ENCODE results near the gene PDCD4. TPM values are rescaled to one million over a fixed set of nuclear protein-coding genes. Genes with fewer than 3 reads are reported as not detected.
A peak's percentile ranks its signal among the peaks of the same experiment; 100 is the strongest.

The PDCD4 gene
- total and polyA plus RNA-seq, 4 donors: 14.7 to 94.4 (median 25.1) TPM

DNA sequence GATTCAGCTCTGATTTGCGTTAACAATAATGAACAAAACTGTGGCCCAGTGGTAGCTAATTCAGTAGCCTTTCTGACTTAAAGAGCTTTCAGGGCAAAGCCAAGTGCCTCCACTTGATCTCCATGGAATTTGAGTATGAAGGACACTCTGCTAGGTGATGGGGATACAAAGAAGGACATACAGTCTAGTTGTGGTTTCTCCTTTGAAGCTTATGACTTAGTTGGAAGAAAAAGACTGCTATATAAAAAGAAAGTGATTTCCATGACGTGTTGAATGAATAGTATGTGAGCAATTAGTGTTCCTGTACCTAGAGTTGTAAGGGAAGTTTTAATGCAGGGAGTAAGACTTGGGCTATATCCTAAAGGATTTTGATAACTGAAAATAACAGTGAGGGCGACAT, 8.3 kb downstream of the PDCD4 start (continued):
- no peak for TF ChIP-seq EGR1 (IDR thresholded peaks at IDR 0.05; ENCODE audit: low read depth in 2 of 2)

DNA sequence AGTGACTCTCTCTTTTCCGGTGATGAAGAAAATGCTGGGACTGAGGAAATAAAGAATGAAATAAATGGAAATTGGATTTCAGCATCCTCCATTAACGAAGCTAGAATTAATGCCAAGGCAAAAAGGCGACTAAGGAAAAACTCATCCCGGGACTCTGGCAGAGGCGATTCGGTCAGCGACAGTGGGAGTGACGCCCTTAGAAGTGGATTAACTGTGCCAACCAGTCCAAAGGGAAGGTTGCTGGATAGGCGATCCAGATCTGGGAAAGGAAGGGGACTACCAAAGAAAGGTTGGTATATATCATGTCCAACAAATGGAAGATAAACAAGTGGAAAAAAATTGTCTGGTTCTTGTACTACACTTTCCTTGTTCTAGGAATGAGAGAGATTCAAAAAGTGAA, 9.5 kb downstream of the PDCD4 start:
- Histone ChIP-seq H3K36me3 (ENCODE audit: control insufficient read depth in 4 of 4, insufficient read depth in 3 of 4, low read depth in 1 of 4, low read length in 3 of 4) (peaks cover 0 to 35% (median 15%) of the 10 kb centered on the region in 4 donors), H3K4me3 (ENCODE audit: low read depth in 1 of 3, low read length in 3 of 3) (no peak overlapping the region), H3K27me3 (ENCODE audit: control insufficient read depth in 4 of 4, insufficient read depth in 4 of 4, low read length in 3 of 4) (no peaks in the 10 kb centered on the region), H3K27ac (ENCODE audit: low read depth in 1 of 2, low read length in 2 of 2) (peak overlapping the region in 1 of 2 donors; percentile 0), H3K4me1 (ENCODE audit: control insufficient read depth in 4 of 4, insufficient read depth in 4 of 4, low read length in 3 of 4) (peaks cover 0 to 20% (median 3%) of the 10 kb centered on the region in 4 donors), H3K9me3 (ENCODE audit: control insufficient read depth in 4 of 4, low read length in 3 of 4) (no peaks in the 10 kb centered on the region), H3K9ac (ENCODE audit: low read depth in 1 of 2, low read length in 2 of 2) (no peak overlapping the region)
- DNase-seq (ENCODE audit: low spot score): no peak
- WGBS: 80% methylated on average over 9 of the region's 9 CpGs
- TF ChIP-seq GABPA (IDR thresholded peaks at IDR 0.05 in 1 of 2, conservative IDR thresholded peaks at IDR 0.05 in 1 of 2) (no peak), JUND (IDR thresholded peaks at IDR 0.05) (no peak), HNF4G (IDR thresholded peaks at IDR 0.05) (no peak), FOXA2 (IDR thresholded peaks at IDR 0.05) (no peak), YY1 (IDR thresholded peaks at IDR 0.05) (no peak), RXRA (IDR thresholded peaks at IDR 0.05) (no peak), FOXA1 (IDR thresholded peaks at IDR 0.05) (no peak), NR2F2 (IDR thresholded peaks at IDR 0.05) (no peak), TAF1 (conservative IDR thresholded peaks at IDR 0.05) (no peak), RAD21 (IDR thresholded peaks at IDR 0.05) (no peak), EGR1 (IDR thresholded peaks at IDR 0.05; ENCODE audit: low read depth in 2 of 2) (no peak), HNF4A (conservative IDR thresholded peaks at IDR 0.05) (no peak)
- TF ChIP-seq, protein P1, sequence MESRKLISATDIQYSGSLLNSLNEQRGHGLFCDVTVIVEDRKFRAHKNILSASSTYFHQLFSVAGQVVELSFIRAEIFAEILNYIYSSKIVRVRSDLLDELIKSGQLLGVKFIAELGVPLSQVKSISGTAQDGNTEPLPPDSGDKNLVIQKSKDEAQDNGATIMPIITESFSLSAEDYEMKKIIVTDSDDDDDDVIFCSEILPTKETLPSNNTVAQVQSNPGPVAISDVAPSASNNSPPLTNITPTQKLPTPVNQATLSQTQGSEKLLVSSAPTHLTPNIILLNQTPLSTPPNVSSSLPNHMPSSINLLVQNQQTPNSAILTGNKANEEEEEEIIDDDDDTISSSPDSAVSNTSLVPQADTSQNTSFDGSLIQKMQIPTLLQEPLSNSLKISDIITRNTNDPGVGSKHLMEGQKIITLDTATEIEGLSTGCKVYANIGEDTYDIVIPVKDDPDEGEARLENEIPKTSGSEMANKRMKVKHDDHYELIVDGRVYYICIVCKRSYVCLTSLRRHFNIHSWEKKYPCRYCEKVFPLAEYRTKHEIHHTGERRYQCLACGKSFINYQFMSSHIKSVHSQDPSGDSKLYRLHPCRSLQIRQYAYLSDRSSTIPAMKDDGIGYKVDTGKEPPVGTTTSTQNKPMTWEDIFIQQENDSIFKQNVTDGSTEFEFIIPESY (IDR thresholded peaks at IDR 0.05): no peak
- TF ChIP-seq, protein P2, sequence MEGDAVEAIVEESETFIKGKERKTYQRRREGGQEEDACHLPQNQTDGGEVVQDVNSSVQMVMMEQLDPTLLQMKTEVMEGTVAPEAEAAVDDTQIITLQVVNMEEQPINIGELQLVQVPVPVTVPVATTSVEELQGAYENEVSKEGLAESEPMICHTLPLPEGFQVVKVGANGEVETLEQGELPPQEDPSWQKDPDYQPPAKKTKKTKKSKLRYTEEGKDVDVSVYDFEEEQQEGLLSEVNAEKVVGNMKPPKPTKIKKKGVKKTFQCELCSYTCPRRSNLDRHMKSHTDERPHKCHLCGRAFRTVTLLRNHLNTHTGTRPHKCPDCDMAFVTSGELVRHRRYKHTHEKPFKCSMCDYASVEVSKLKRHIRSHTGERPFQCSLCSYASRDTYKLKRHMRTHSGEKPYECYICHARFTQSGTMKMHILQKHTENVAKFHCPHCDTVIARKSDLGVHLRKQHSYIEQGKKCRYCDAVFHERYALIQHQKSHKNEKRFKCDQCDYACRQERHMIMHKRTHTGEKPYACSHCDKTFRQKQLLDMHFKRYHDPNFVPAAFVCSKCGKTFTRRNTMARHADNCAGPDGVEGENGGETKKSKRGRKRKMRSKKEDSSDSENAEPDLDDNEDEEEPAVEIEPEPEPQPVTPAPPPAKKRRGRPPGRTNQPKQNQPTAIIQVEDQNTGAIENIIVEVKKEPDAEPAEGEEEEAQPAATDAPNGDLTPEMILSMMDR (IDR thresholded peaks at IDR 0.05; ENCODE audit: low read depth, low read length, missing input control): no peak
- TF ChIP-seq, protein P3, sequence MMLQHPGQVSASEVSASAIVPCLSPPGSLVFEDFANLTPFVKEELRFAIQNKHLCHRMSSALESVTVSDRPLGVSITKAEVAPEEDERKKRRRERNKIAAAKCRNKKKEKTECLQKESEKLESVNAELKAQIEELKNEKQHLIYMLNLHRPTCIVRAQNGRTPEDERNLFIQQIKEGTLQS (IDR thresholded peaks at IDR 0.05): no peak
- TF ChIP-seq, protein P4, sequence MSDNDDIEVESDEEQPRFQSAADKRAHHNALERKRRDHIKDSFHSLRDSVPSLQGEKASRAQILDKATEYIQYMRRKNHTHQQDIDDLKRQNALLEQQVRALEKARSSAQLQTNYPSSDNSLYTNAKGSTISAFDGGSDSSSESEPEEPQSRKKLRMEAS (IDR thresholded peaks at IDR 0.05): no peak
- TF ChIP-seq, protein P5, sequence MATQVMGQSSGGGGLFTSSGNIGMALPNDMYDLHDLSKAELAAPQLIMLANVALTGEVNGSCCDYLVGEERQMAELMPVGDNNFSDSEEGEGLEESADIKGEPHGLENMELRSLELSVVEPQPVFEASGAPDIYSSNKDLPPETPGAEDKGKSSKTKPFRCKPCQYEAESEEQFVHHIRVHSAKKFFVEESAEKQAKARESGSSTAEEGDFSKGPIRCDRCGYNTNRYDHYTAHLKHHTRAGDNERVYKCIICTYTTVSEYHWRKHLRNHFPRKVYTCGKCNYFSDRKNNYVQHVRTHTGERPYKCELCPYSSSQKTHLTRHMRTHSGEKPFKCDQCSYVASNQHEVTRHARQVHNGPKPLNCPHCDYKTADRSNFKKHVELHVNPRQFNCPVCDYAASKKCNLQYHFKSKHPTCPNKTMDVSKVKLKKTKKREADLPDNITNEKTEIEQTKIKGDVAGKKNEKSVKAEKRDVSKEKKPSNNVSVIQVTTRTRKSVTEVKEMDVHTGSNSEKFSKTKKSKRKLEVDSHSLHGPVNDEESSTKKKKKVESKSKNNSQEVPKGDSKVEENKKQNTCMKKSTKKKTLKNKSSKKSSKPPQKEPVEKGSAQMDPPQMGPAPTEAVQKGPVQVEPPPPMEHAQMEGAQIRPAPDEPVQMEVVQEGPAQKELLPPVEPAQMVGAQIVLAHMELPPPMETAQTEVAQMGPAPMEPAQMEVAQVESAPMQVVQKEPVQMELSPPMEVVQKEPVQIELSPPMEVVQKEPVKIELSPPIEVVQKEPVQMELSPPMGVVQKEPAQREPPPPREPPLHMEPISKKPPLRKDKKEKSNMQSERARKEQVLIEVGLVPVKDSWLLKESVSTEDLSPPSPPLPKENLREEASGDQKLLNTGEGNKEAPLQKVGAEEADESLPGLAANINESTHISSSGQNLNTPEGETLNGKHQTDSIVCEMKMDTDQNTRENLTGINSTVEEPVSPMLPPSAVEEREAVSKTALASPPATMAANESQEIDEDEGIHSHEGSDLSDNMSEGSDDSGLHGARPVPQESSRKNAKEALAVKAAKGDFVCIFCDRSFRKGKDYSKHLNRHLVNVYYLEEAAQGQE (IDR thresholded peaks at IDR 0.05): no peak

All from liver (tissue), 9 donors.